GM23338 (cell line): Measurements from ENCODE around the gene CLSTN1.

Experiments
- CREB1 ChIP-seq: fragments of 250-450 bp; sonication (Bioruptor Pico); IDR thresholded peaks from 2 replicates; pipeline ENCODE4 v1.5.0; 2020; ENCODE audit warnings: low read depth, mild to moderate bottlenecking, moderate library complexity
- EZH2 ChIP-seq: fragments of 200-600 bp; sonication (generic); IDR thresholded peaks from one replicate; pipeline ENCODE4 v1.8.0; 2017; ENCODE audit warnings: antibody characterized with exemption, mild to moderate bottlenecking, low read depth; ENCODE audit not compliant: unreplicated experiment
- EZH2phosphoT487 ChIP-seq: fragments of 200-600 bp; sonication (generic); IDR thresholded peaks from one replicate; pipeline ENCODE4 v1.8.1; 2018; ENCODE audit warnings: antibody characterized with exemption; ENCODE audit not compliant: unreplicated experiment
- JUNB ChIP-seq: IDR thresholded peaks from one replicate; pipeline ENCODE4 v1.6.1; 2016; ENCODE audit warnings: antibody characterized with exemption; ENCODE audit not compliant: unreplicated experiment
- POLR2AphosphoS5 ChIP-seq: IDR thresholded peaks from 2 replicates; pipeline ENCODE4 v1.6.1; 2016; ENCODE audit warnings: antibody characterized with exemption, low read depth
- STAT1 ChIP-seq: IDR thresholded peaks from one replicate; pipeline ENCODE4 v1.6.1; 2016; ENCODE audit warnings: antibody characterized with exemption; ENCODE audit not compliant: unreplicated experiment
- ZNF114 ChIP-seq: fragments of 250-450 bp; sonication (Bioruptor Pico); IDR thresholded peaks from 2 replicates; pipeline ENCODE4 v1.5.0; 2020; ENCODE audit warnings: mild to moderate bottlenecking, moderate library complexity
- ZNF331 ChIP-seq: fragments of 250-450 bp; sonication (Bioruptor Pico); IDR thresholded peaks from 2 replicates; pipeline ENCODE4 v1.5.0; 2020; ENCODE audit warnings: low read depth, mild to moderate bottlenecking, moderate library complexity
- TF ChIP-seq, protein P1 (sequence below), 2 experiments: fragments of 200-600 bp in 1 of 2; sonication (generic) in 1 of 2; conservative IDR thresholded peaks; 2 replicates each; pipeline versions ENCODE4 v1.5.1 to v1.6.1; 2016 to 2017; ENCODE audit warnings: antibody characterized with exemption in 2 of 2, low read depth in 2 of 2, mild to moderate bottlenecking in 2 of 2, moderate library complexity in 1 of 2
- TF ChIP-seq, protein P2 (sequence below): IDR thresholded peaks from 2 replicates; pipeline ENCODE4 v1.6.1; 2016; ENCODE audit warnings: antibody characterized with exemption
- TF ChIP-seq, protein P3 (sequence below): IDR thresholded peaks from one replicate; pipeline ENCODE4 v1.6.1; 2018; ENCODE audit warnings: antibody characterized with exemption; ENCODE audit not compliant: unreplicated experiment

DNA sequence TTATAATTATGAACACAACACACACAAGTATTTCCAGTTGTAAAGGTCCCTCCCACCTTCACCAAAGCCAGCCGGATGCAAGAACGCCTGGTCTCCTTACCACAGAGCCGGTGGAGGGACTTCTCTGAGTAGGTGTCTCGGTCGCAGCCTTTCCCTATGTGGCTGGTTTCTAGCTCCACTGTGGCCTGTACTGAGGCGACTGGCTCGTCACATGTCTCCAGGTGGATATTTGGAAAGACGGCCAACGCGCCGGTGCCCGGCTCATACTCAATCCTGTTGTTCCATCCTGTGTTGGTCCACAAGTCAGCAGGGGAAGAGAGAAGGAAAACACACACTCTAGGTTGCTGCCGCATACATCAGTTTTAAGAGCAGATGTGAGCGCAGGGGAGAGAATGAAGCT lies 74.4 kb downstream of the CLSTN1 start:
- TF ChIP-seq ZNF331 (no peak), EZH2 (no peak), POLR2AphosphoS5 (no peak), EZH2phosphoT487 (no peak), JUNB (no peak), CREB1 (CRISPR knock-in tag) (no peak), ZNF114 (CRISPR knock-in tag) (no peak), STAT1 (no peak)
- TF ChIP-seq, protein P1, sequence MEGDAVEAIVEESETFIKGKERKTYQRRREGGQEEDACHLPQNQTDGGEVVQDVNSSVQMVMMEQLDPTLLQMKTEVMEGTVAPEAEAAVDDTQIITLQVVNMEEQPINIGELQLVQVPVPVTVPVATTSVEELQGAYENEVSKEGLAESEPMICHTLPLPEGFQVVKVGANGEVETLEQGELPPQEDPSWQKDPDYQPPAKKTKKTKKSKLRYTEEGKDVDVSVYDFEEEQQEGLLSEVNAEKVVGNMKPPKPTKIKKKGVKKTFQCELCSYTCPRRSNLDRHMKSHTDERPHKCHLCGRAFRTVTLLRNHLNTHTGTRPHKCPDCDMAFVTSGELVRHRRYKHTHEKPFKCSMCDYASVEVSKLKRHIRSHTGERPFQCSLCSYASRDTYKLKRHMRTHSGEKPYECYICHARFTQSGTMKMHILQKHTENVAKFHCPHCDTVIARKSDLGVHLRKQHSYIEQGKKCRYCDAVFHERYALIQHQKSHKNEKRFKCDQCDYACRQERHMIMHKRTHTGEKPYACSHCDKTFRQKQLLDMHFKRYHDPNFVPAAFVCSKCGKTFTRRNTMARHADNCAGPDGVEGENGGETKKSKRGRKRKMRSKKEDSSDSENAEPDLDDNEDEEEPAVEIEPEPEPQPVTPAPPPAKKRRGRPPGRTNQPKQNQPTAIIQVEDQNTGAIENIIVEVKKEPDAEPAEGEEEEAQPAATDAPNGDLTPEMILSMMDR (conservative IDR thresholded peaks at IDR 0.05; ENCODE audit: low read depth in 2 of 2) = no peak
- TF ChIP-seq, protein P2, sequence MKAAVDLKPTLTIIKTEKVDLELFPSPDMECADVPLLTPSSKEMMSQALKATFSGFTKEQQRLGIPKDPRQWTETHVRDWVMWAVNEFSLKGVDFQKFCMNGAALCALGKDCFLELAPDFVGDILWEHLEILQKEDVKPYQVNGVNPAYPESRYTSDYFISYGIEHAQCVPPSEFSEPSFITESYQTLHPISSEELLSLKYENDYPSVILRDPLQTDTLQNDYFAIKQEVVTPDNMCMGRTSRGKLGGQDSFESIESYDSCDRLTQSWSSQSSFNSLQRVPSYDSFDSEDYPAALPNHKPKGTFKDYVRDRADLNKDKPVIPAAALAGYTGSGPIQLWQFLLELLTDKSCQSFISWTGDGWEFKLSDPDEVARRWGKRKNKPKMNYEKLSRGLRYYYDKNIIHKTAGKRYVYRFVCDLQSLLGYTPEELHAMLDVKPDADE = no peak
- TF ChIP-seq, protein P3, sequence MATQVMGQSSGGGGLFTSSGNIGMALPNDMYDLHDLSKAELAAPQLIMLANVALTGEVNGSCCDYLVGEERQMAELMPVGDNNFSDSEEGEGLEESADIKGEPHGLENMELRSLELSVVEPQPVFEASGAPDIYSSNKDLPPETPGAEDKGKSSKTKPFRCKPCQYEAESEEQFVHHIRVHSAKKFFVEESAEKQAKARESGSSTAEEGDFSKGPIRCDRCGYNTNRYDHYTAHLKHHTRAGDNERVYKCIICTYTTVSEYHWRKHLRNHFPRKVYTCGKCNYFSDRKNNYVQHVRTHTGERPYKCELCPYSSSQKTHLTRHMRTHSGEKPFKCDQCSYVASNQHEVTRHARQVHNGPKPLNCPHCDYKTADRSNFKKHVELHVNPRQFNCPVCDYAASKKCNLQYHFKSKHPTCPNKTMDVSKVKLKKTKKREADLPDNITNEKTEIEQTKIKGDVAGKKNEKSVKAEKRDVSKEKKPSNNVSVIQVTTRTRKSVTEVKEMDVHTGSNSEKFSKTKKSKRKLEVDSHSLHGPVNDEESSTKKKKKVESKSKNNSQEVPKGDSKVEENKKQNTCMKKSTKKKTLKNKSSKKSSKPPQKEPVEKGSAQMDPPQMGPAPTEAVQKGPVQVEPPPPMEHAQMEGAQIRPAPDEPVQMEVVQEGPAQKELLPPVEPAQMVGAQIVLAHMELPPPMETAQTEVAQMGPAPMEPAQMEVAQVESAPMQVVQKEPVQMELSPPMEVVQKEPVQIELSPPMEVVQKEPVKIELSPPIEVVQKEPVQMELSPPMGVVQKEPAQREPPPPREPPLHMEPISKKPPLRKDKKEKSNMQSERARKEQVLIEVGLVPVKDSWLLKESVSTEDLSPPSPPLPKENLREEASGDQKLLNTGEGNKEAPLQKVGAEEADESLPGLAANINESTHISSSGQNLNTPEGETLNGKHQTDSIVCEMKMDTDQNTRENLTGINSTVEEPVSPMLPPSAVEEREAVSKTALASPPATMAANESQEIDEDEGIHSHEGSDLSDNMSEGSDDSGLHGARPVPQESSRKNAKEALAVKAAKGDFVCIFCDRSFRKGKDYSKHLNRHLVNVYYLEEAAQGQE = no peak
